SK-N-MC (cell line): ENCODE results near the gene H1-8.

ENCODE experiments used
- EZH2 ChIP-seq: fragments of 200-600 bp; sonication (generic); IDR thresholded peaks from one replicate; pipeline ENCODE4 v1.6.1; 2017; ENCODE audit warnings: antibody characterized with exemption
- FOXP2 ChIP-seq: optimal IDR thresholded peaks from 2 replicates; pipeline ENCODE3; 2011; ENCODE audit warnings: mild to moderate bottlenecking, moderate library complexity; ENCODE audit not compliant: insufficient read depth; ENCODE audit errors: extremely low read length, control extremely low read depth
- POLR2AphosphoS5 ChIP-seq: IDR thresholded peaks from 2 replicates; pipeline ENCODE4 v1.6.1; 2012; ENCODE audit warnings: mild to moderate bottlenecking, low read depth, low read length, borderline replicate concordance

DNA sequence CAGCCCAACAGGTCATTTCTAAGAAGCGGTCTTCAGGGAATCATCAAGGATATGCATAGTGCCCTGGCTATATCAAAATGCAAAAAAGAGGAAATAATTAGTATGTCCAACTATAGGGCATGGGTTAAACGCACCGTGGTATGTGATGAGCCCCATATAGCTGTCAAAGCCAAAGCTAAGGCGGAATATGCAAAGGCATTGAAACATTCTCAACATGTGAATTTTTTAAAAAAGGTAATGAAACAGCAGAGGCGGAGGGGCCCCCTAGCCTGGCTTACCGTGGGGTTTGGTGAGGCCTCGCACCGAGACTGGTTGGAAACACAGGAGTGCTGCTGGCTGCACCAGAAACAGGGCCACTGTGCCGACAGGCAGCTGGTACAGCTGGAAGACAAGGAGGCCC, 40.3 kb downstream of the H1-8 start:
- TF ChIP-seq POLR2AphosphoS5 (no peak), EZH2 (no peak), FOXP2 (no peak)
